ENCODE measurements around the gene CT45A8.
"Not testable (repeated sequence)": the region's sequence is repeated elsewhere in the genome, so short reads cannot be mapped to it uniquely, and the experiment has no call there.

CT45A8 gene, protein sequence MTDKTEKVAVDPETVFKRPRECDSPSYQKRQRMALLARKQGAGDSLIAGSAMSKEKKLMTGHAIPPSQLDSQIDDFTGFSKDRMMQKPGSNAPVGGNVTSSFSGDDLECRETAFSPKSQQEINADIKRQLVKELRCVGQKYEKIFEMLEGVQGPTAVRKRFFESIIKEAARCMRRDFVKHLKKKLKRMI

DNA sequence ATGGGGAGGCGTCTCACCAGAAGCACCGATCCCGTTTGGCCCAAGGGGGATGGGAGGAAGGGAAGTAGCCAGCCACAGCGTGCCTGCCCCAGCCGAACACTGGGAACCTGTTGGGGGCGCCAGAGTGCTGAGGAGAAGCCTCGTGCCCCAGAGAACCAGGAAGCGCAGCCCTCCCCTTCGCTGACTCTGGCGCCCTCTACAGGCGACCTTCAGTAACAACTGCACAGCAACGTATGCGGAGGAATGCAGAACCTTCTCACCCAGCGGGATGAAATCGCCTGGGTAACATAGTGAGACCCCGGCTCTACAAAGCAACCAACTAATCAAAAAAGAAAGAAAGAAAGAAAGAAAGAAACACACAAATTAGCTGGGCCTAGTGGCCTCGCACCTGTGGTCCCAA lies at the start of gene CT45A8:
TSS of gene CT45A8 (minus strand) at position 101 of the 400 bp plus-strand sequence. CDS start 3,755 bp downstream, outside the sequence.
- not testable (repeated sequence) for DNase-seq

DNA sequence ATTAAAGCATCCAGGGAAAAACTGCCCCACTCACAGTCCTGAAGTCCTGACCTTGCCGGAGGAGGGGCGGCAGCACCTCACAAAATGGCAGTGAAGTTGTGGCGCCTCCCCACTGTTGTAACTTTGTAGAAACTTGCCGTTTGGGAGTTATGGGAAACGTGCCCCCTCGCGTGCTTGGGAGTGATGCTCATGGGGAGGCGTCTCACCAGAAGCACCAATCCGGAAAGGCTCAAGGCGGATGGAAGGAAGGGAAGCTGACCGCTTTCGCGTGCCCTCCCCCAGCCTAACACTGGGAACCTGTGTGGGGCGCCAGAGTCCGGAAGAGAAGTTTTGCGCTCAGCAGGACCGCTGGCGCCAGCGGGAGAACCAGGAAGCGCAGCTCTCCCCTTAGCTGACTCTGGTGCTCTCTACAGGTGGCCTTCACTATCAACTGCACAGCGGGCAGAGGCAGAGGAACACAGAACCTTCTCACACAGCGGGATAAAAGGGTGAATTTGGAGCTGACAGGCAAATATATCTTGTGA lies 39.0 kb upstream of the CT45A8 start, which contains the start of the genes CT45A10 and SAGE1:
TSS of gene CT45A10 (minus strand) at position 151 of the 524 bp plus-strand sequence. CDS start 8,100 bp downstream, outside the sequence.
TSS of gene SAGE1 (plus strand) at position 423 of the 524 bp plus-strand sequence. CDS start 2,527 bp downstream, outside the sequence.
- DNase-seq, result no peak

DNA sequence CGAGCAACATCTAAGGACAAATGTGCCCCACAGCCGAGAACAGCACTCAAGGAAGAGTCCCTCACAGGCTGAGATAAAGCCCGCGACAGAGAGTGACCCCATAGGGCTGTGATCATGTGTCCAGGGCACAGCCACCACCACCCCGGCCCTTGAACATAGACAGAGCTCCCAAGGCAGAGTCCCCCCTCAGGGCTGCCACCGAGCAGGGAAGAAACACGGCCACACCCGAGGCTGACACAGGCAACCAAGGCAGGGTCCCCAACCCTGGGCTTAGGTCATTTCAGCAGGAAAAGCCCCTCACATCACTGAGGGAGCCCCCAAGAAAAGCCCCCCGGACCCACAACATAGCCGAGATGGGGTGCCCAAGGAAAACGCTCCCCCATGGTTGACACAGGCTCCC lies 38.4 kb upstream of the CT45A8 start:
- DNase-seq, result no peak

DNA sequence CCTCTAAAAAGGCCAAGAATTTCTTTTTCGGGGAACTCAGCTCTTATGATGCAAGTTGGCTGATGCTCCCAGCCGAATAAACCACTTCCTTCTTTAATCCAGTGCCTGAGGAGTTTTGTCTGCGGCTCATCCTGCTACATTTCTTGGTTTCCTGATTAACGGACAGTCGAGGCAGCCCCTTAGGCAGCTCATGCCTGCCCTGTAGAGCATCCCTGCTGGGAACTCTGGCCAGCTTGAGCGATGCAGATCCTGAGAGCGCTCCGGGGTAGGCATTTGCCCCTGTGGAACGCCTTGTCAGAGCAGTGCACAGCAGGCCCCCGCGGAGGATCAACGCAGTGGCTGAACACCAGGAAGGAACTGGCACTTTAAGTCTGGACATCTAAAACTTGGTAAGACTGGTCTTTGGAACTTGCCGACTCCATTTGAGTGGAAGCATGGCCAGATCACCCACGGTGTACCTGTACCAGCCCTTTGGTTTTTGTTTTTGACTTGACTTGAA lies 35.8 kb upstream of the CT45A8 start:
- DNase-seq, result no peak

DNA sequence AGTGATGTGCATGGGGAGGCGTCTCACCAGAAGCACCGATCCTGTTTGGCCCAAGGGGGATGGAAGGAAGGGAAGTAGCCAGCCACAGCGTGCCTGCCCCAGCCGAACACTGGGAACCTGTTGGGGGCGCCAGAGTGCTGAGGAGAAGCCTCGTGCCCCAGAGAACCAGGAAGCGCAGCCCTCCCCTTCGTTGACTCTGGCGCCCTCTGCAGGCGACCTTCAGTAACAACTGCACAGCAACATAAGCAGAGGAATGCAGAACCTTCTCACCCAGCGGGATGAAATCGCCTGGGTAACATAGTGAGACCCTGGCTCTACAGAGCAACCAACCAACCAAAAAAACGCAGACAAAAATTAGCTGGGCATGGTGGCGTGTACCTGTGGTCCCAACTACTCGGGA lies 34.6 kb upstream of the CT45A8 start:
- peak; percentile 18 for DNase-seq

DNA sequence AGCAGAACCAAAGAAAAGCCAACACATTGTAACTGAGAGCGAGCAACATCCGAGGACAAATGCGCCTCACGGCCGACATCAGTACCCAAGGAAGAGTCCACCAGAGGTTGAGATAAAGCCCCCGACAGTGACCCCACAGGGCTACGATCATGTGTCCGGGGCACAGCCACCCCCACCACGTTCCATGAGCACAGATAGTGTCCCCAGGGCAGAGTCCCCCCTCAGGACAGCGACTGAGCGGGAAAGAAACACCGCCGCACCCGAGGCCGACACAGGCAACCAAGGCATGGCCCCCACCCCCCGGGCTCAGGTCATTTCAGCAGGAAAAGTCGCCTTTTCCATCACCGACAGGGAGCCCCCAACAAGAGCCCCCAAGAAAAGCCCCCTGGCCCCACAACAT lies 33.9 kb upstream of the CT45A8 start:
- DNase-seq, result not testable (repeated sequence)

DNA sequence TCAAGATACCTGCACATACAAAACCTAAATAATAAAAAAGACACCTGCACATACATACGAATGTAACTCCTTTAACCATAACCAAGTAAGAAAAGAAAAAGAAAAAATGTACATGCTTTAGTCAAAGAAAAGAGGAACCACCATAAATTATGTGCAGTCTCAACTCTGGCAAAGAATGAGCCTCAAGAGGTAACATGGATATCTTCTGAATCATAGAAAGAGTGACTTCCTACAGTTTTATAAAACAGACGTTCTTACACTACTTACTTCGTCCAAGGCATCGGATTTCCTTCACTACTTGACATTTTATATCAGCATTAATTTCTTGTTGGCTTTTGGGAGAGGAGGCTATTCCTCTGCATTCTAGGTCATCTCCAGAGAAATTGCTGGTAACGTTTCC lies 28.4 kb upstream of the CT45A8 start:
- DNase-seq, result not testable (repeated sequence)

DNA sequence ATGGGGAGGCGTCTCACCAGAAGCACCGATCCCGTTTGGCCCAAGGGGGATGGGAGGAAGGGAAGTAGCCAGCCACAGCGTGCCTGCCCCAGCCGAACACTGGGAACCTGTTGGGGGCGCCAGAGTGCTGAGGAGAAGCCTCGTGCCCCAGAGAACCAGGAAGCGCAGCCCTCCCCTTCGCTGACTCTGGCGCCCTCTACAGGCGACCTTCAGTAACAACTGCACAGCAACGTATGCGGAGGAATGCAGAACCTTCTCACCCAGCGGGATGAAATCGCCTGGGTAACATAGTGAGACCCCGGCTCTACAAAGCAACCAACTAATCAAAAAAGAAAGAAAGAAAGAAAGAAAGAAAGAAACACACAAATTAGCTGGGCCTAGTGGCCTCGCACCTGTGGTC lies 17.4 kb upstream of the CT45A8 start, which contains the start of gene CT45A9:
TSS of gene CT45A9 (minus strand) at position 101 of the 400 bp plus-strand sequence. CDS start 3,751 bp downstream, outside the sequence.
- not testable (repeated sequence) for DNase-seq

DNA sequence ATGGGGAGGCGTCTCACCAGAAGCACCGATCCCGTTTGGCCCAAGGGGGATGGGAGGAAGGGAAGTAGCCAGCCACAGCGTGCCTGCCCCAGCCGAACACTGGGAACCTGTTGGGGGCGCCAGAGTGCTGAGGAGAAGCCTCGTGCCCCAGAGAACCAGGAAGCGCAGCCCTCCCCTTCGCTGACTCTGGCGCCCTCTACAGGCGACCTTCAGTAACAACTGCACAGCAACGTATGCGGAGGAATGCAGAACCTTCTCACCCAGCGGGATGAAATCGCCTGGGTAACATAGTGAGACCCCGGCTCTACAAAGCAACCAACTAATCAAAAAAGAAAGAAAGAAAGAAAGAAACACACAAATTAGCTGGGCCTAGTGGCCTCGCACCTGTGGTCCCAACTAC lies 17.2 kb downstream of the CT45A8 start, which contains the start of gene CT45A7:
TSS of gene CT45A7 (minus strand) at position 101 of the 400 bp plus-strand sequence. CDS start 3,747 bp downstream, outside the sequence.
- not testable (repeated sequence) for DNase-seq

DNA sequence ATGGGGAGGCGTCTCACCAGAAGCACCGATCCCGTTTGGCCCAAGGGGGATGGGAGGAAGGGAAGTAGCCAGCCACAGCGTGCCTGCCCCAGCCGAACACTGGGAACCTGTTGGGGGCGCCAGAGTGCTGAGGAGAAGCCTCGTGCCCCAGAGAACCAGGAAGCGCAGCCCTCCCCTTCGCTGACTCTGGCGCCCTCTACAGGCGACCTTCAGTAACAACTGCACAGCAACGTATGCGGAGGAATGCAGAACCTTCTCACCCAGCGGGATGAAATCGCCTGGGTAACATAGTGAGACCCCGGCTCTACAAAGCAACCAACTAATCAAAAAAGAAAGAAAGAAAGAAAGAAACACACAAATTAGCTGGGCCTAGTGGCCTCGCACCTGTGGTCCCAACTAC lies 34.4 kb downstream of the CT45A8 start, which contains the start of gene CT45A2:
TSS of gene CT45A2 (minus strand) at position 101 of the 400 bp plus-strand sequence. CDS start 3,747 bp downstream, outside the sequence.
- not testable (repeated sequence) for DNase-seq

DNA sequence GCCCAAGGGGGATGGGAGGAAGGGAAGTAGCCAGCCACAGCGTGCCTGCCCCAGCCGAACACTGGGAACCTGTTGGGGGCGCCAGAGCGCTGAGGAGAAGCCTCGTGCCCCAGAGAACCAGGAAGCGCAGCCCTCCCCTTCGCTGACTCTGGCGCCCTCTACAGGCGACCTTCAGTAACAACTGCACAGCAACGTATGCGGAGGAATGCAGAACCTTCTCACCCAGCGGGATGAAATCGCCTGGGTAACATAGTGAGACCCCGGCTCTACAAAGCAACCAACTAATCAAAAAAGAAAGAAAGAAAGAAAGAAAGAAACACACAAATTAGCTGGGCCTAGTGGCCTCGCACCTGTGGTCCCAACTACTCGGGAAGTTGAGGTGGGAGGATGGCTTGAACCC lies 51.7 kb downstream of the CT45A8 start, which contains the start of gene CT45A6:
TSS of gene CT45A6 (minus strand) at position 101 of the 400 bp plus-strand sequence. CDS start 3,794 bp downstream, outside the sequence.
- DNase-seq, result not testable (repeated sequence)
